Prostate gland (tissue), 2 donors: ENCODE results near the gene HS1BP3.

Experiments used
- CTCF ChIP-seq, 4 experiments: fragments of 200-600 bp in 2 of 4; fragments of 450-650 bp in 2 of 4; sonication (generic) in 2 of 4; IDR thresholded peaks; 1 replicate in 3 of 4; 2 replicates in 1 of 4; pipeline ENCODE4 v1.5.1; 2016 to 2019; ENCODE audit warnings: antibody characterized with exemption in 4 of 4, mild to moderate bottlenecking in 2 of 4, moderate library complexity in 2 of 4
- POLR2A ChIP-seq: fragments of 450-650 bp; IDR thresholded peaks from one replicate; pipeline ENCODE4 v1.6.1; 2016; ENCODE audit warnings: antibody characterized with exemption, mild to moderate bottlenecking
- POLR2AphosphoS5 ChIP-seq: sonication (generic); formaldehyde crosslinking; IDR thresholded peaks from one replicate; pipeline ENCODE4 v1.6.1; 2017; ENCODE audit warnings: antibody characterized with exemption

DNA sequence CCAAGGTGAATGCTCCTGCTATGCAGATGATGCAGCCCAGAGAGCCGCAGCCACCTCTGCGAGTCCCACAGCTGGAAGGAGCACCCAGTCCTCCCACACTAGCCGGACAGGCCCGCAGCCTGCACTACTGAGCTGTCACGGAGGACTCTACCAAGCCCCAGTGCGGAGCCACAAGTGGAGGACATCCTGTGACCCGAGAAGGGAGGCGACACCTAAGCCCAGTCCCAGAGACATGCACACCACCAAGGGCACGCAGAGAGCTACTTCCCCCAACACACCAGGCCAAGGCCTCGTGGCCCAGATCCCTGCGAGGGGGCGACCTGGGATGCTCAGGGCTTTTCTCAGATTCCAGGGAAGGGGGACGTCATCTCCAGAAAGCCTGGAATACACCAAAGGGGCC is 12.9 kb downstream of the HS1BP3 start:
- TF ChIP-seq POLR2A, result no peak
- no peak for TF ChIP-seq CTCF (IDR thresholded peaks at IDR 0.05)
- TF ChIP-seq POLR2AphosphoS5, result no peak
